Measurements from ENCODE around the gene PLPP4.
A peak's percentile ranks its signal among the peaks of the same experiment; 100 is the strongest.

PLPP4 gene

GRCh38 chr10:120492346-120492745, 35.3 kb downstream of the PLPP4 start:
- peak; percentile 1 for DNase-seq

DNA sequence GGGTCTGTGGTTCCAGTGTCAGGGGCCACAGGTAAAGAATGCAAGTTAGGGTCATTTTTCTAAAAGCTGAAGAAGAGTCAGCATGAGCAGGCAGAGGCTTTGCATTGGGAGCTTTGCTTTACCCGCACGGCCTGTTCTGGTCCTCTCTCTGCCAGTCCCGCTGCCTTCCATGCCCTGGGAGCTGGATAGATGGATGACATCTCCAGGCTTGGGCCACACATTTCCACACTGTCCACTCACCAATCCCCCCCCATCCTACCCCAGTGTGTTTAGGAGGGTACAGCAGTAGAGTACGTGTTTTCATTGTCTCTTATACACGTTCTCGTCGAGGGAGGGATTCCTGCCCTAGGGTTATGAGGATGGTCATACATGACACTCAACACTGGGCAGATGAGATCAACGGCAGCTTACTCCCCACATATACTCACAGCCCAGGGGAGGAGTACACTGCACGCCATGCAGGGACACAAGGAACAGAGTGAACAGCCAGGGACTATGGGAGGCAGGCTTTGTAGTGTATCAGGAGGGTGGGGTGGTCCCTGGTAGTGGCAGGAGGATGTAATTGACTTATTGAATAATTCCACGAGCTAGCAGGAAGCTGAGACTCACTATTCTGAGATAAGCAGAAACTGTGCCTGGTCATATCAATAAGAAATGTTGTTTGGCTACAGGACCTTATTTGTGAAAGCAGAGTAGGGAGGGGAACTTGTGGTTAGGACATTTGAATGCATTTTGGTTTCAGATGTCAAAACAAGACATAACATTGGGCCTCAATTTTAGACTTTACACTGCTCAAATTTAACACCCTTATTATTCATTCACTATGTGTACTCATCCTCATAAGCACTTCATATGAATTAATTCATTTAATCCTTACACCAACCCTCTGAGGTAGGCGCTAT, 36.6 kb downstream of the PLPP4 start:
- no peak for DNase-seq

DNA sequence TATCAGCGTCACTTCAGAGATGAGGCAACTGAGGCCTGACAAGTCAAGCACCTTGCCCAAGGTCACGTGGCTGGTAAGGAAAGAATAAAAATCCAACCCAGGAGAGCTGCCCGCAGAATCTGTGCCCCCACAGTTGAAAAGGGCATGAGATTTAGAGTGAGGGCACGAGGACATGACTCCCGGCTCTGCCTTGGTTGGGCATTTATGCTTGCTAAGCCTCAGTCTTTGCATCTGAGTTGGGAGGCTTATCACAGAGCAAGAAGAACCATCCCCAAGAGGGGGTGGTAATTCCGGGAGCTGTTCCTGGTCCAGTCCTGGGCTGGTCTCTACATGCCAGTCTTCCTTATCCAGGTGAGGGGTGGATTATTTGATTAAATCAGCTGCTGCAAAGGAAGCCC, 37.3 kb downstream of the PLPP4 start:
- no peak for DNase-seq

DNA sequence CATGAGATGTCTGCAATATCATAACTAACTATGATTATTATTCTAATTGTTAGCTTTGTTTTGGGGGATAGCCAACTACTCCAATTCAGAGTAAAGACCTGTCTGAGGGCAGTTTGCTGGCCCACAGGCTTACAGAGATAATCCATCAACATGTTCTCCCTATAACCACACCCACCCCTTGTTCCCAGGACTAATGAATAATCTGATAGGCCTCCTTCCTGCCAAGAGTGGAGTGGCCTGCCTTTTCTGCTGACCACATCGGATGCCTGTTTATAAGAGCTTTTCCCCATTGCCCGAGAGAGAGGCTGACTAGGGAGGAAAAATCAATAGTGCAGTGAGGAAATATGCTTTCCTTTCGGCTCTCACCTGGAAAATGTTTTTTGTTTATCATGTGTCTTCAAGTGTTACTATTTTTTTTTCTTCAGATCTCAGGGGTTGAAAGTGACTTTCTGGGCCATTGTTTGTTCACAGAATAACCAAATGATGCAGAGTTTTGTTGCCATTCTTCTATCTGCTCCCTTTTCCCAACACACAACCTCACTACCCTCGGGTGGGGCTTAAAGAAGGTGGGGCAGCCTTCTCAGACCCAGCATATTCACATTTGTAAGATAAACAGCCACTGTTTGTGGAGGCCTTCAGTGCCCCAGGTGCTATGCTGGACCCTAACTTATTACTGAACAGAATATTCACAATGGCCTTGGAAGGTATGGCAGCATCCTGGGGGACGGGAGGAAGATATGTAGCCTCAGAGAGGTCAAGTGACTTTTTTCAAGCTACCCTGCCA, 38.4 kb downstream of the PLPP4 start:
- no peak for DNase-seq

DNA sequence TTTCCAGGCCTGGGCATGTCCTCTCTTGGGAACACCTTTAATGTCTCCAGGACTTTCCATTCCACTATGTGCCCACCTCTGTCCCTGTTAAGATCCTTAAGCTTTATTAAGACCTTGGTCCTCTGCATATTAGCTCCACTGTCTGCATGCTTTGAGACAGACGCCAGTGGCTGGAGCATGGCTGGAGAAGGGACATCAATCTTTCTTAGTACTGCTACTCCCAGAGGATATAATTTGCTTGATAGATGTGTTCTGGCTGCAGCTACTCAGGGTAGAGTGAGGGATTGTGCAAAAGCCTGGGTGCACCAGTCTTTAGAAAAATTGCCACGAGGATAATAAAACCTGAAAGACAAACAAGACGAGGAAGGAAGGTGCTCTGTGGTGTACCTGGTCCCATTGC, 42.9 kb downstream of the PLPP4 start:
- no peak for DNase-seq

GRCh38 chr10:120503689-120504088, 46.7 kb downstream of the PLPP4 start:
- no peak for DNase-seq

- peak; percentile 15 for DNase-seq
Measured at GRCh38 chr10:120504227-120504626, 47.2 kb downstream of the PLPP4 start.

- no peak for DNase-seq
Measured at GRCh38 chr10:120505056-120505455, 48.0 kb downstream of the PLPP4 start.

- DNase-seq: no peak
Measured at GRCh38 chr10:120505866-120506265, 48.8 kb downstream of the PLPP4 start.

GRCh38 chr10:120506674-120507073, 49.6 kb downstream of the PLPP4 start:
- no peak for DNase-seq

GRCh38 chr10:120507175-120507574, 50.1 kb downstream of the PLPP4 start:
- no peak for DNase-seq

GRCh38 chr10:120507651-120508050, 50.6 kb downstream of the PLPP4 start:
- no peak for DNase-seq

GRCh38 chr10:120508393-120508792, 51.4 kb downstream of the PLPP4 start:
- no peak for DNase-seq

DNA sequence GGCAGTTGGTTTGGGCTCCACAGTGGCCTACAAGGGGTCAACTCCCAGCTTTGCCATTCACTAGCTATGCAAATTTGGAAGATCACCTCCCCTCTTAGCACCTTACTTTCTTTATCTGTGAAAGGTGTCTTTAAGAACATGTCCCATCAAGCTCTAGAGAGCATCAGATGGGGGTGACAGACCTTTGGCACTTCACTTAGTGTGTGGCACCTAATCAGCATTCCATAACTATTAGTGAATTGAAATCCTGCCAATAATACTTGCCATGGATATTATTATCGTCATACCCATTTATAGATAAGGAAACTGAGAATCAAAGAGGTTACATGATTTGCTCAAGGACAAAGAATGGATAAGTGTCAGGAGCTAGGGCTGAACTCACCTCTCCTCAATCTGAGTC, 51.9 kb downstream of the PLPP4 start:
- DNase-seq: no peak

GRCh38 chr10:120511165-120511564, 54.1 kb downstream of the PLPP4 start:
- DNase-seq: no peak

GRCh38 chr10:120513307-120513796, 56.3 kb downstream of the PLPP4 start:
- DNase-seq: no peak

DNA sequence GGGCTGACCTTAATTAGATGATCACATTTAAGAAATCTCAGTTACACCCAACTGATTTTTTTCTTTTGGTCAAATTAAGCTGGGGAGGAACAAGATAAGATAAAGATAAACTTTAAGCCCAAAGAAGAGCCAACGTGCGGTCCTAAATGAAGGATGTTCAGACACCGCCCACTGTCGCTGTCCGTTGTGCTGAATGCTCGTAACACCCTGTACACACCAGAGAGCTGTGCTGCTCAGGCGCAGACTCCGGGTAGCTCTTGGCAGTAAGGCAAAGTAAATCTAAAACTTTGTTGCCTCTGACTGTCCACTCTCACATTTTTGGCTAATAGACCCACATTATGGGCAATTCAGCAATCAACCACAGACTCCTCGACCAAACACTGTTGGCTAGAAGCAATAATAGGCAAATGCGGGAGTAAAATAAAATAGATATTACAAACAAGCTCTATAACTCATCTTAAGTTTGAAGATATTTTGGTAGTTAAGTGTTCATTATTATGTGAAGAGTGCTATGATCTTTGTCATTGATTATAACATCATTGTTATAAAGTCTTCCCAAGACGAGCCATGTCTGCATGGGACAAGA, 57.1 kb downstream of the PLPP4 start:
- peak; percentile 76 for DNase-seq

GRCh38 chr10:120514959-120515358, 57.9 kb downstream of the PLPP4 start:
- no peak for DNase-seq

DNA sequence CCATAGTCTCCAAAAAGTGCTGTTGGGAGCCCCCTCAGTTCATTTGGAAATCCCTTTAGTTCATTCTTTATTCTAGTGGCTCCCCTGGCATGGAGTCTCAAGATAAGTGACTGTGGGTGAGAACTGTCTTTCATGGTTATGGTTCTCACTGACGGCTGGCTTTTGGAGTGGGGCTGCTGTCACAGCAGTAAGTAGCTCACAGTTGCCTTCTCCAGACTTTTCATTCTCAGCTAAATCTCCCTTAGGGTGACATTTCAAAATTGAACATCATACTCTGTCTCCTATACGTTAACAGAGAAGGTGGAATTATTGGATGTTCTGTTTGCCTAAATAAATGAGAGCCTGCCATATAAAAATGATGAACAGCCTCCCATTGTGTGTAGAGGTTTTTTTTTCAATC, 58.7 kb downstream of the PLPP4 start:
- no peak for DNase-seq

DNA sequence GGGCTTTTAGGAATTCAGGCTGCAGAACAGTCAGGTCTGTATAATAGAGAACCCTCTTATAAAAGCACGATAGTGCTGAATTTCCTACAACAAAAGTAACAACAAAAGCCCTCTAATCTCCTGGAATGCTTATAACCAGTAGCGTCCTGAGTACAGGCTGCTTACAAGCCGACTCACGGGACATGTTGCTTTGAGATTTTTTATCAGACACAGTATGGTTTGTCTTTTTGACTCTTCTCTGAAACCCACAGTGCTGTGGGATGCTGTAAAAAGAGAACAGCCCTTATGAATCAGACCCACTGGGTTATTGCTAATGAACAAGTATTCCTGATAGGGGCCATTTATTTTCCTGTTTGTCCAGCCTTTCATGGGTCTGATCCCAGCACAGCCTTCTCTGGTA, 59.4 kb downstream of the PLPP4 start:
- DNase-seq: no peak

DNA sequence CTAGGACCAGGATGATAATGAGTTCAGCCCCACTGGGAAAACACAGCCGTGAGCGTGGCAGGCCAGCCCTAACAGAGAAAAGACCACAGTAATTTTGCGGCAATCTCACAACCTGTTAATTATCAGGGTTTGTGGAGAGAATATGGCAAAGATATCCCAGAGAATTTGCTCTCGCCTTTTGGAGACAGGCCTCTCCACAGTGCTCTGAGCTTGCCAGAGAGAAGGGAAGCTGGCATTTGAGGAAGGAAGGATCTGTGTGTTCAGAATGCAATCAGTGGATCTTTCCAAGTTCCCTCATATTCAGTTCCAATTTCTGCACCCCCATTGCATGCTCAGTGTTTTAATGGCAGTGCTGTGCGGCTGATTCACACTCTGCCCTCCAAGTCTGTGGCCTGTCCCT, 60.2 kb downstream of the PLPP4 start:
- DNase-seq: no peak

DNA sequence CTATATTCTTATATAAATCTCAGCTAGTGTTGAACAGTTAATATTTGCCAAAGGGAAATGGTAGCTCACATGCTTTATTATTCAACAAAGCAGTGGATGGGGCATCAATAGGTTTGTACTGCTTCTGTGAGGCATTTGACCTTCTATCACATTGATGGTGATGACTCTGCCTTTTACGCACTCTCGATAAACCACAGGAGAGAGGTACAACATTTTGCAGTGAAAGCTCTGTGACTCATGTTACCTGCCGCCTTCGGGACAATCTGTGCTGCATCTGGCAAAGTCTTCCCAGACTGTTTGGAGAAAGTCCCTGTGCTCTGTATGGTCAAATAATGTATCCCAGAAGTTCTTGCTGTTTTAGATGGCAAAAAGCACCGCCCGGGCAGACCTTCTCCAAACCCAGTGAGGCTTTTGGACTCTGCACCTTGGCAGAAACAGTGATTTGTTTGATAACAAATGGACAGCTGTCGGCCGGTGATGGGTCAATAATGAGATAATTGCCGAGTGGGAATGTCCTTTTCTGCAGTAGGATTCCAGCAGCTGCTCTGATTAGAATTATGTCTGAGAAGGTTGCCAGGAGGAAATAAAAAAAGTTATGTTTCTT, 61.0 kb downstream of the PLPP4 start:
- no peak for DNase-seq

GRCh38 chr10:120521880-120522279, 64.9 kb downstream of the PLPP4 start:
- no peak for DNase-seq

Data from hematopoietic multipotent progenitor cell treated with erythropoietin and hydrocortisone succinate and interleukin-3 and kit ligand, for 6 days (in vitro differentiated cells).